Peyer's patch (tissue), 4 donors: ENCODE results near the gene ID4. TPM values are rescaled to one million over a fixed set of nuclear protein-coding genes. Genes with fewer than 3 reads are reported as not detected.

ENCODE experiments used
- DNase-seq, 3 donors: peaks; one replicate each; pipeline ENCODE4 v3.0.0-alpha.2; 2017 to 2019
- H3K27ac ChIP-seq, 4 donors: fragments of 200-600 bp; sonication (generic); one replicate each; pipeline ENCODE4 v1.5.1; 2016 to 2019
- H3K27me3 ChIP-seq, 2 donors: fragments of 200-600 bp; sonication (generic); one replicate each; pipeline ENCODE4 v1.5.1; 2019
- H3K36me3 ChIP-seq, 3 donors: fragments of 200-600 bp; sonication (generic); one replicate each; pipeline ENCODE4 v1.5.1; 2016 to 2019
- H3K4me1 ChIP-seq, 4 donors: fragments of 200-600 bp; sonication (generic); one replicate each; pipeline ENCODE4 v1.5.1; 2016 to 2019
- H3K4me3 ChIP-seq, 4 donors: fragments of 200-600 bp; sonication (generic); 1 replicate in 3 of 4; 2 replicates in 1 of 4; pipeline ENCODE4 v1.5.1; 2016 to 2019; ENCODE audit warnings: mild to moderate bottlenecking in 1 of 4
- H3K9me3 ChIP-seq, 4 donors: fragments of 200-600 bp; sonication (generic); one replicate each; pipeline ENCODE4 v1.5.1; 2016 to 2019; ENCODE audit warnings: mild to moderate bottlenecking in 1 of 4
- CTCF ChIP-seq, 6 experiments: fragments of 450-650 bp in 4 of 6; fragments of 200-600 bp in 2 of 6; sonication (generic) in 1 of 6; IDR thresholded peaks; one replicate each; pipeline ENCODE4 v1.5.1; 2017 to 2019; ENCODE audit warnings: antibody characterized with exemption in 6 of 6, mild to moderate bottlenecking in 3 of 6, moderate library complexity in 1 of 6
- POLR2A ChIP-seq, 2 donors: fragments of 450-650 bp; IDR thresholded peaks; one replicate each; pipeline ENCODE4 v1.5.1; 2017; ENCODE audit warnings: antibody characterized with exemption in 2 of 2, mild to moderate bottlenecking in 2 of 2, moderate library complexity in 2 of 2
- total RNA-seq, 4 donors: library from RNA; depleted of rRNA; stranded (reverse); fragments of >200 nt; gene quantifications; one replicate each; pipeline ENCODE4 v1.1.0, GENCODE V29; 2016

Gene ID4
- total RNA-seq, 4 donors from 2014 or later: 2.8 to 12.3 (median 8.4) TPM

GRCh38 chr6:19891451-19891850 lies 54.3 kb downstream of the ID4 start:
- no peak for DNase-seq
- H3K4me1 ChIP-seq: no peaks in the 10 kb centered on the region
- no peaks in the 10 kb centered on the region for H3K9me3 ChIP-seq
- no peak for TF ChIP-seq POLR2A (IDR thresholded peaks at IDR 0.05)
- no peak for TF ChIP-seq CTCF (IDR thresholded peaks at IDR 0.05)
- no peaks in the 10 kb centered on the region for H3K36me3 ChIP-seq
- no peaks in the 10 kb centered on the region for H3K27me3 ChIP-seq
- H3K4me3 ChIP-seq: no peak overlapping the region
- H3K27ac ChIP-seq: no peak overlapping the region
